Adrenal gland (tissue), 12 donors: ENCODE measurements around the gene SASH1. TPM values are rescaled to one million over a fixed set of nuclear protein-coding genes. Genes with fewer than 3 reads are reported as not detected.
A peak's percentile ranks its signal among the peaks of the same experiment; 100 is the strongest.

Source experiments
- DNase-seq, 7 donors: peaks; one replicate each; pipeline ENCODE4 v3.0.0-alpha.2; 2019 to 2020
- H3K27ac ChIP-seq, 5 donors: fragments of 200-600 bp; sonication (generic) in 4 of 5; 1 replicate in 3 of 5; 2 replicates in 2 of 5; pipeline versions ENCODE4 v1.5.1 to v1.8.0; 2016 to 2020; ENCODE audit warnings: mild to moderate bottlenecking in 1 of 5
- H3K27me3 ChIP-seq: fragments of 200-600 bp; 2 replicates; pipeline ENCODE4 v1.8.0; 2021
- H3K36me3 ChIP-seq, 2 donors: fragments of 200-600 bp; replicated peaks in 1 of 2; 1 replicate in 1 of 2; 2 replicates in 1 of 2; pipeline versions ENCODE4 v1.5.1 to v1.8.0; 2018 to 2022
- H3K4me1 ChIP-seq, 2 donors: fragments of 200-600 bp; replicated peaks in 1 of 2; 1 replicate in 1 of 2; 2 replicates in 1 of 2; pipeline versions ENCODE4 v1.5.1 to v1.8.0; 2018 to 2021
- H3K4me3 ChIP-seq, 4 donors: fragments of 200-600 bp; sonication (generic) in 3 of 4; one replicate each; pipeline ENCODE4 v1.5.1; 2016 to 2018
- H3K9me3 ChIP-seq, 3 donors: fragments of 200-600 bp; sonication (generic) in 1 of 3; replicated peaks in 1 of 3; 1 replicate in 2 of 3; 2 replicates in 1 of 3; pipeline versions ENCODE4 v1.5.1 to v1.8.0; 2016 to 2021
- CTCF ChIP-seq, 6 experiments: fragments of 450-650 bp in 4 of 6; fragments of 200-600 bp in 2 of 6; sonication (generic) in 1 of 6; IDR thresholded peaks; 1 replicate in 5 of 6; 2 replicates in 1 of 6; pipeline versions ENCODE4 v1.5.1 to v1.8.0; 2016 to 2021; ENCODE audit warnings: antibody characterized with exemption in 6 of 6, mild to moderate bottlenecking in 2 of 6, moderate library complexity in 1 of 6
- POLR2A ChIP-seq, 2 donors: fragments of 450-650 bp; IDR thresholded peaks; one replicate each; pipeline ENCODE4 v1.6.1; 2017; ENCODE audit warnings: antibody characterized with exemption in 2 of 2, mild to moderate bottlenecking in 2 of 2, moderate library complexity in 1 of 2
- WGBS, 4 donors: extraction: QIAGEN DNeasy Blood & Tissue Kit in 2 of 4; methylation state at CpG; one replicate each; pipeline versions ENCODE4 v1.1.5 to v1.1.7; 2013 to 2017; 5-methylcytosine and 5-hydroxymethylcytosine counted together
- intact Hi-C, 2 donors: fragments of 100-400 bp; cut with DNase I; formaldehyde crosslinking; loops; one replicate each; pipeline versions ENCODE4 v1.14.1 to v1.15.0; 2022 to 2023
- polyA plus RNA-seq, 3 donors: library from polyadenylated mRNA; stranded (reverse); fragments of 200-250 nt in 2 of 3; fragments of 350-450 nt in 1 of 3; fragmentation: Illumina TruSeq in 1 of 3; extraction: RNeasy Lipid Tissue Mini Kit (QIAGEN cat#74804) in 1 of 3; gene quantifications; one replicate each; pipeline ENCODE4 v1.2.3, GENCODE V29; 2013 to 2014
- total RNA-seq, 9 donors: library from RNA; depleted of rRNA in 4 of 9; stranded (reverse); fragments of >200 nt in 4 of 9; fragments of 120-200 nt in 1 of 9; fragmentation: NEBNext Ultra II Directional in 1 of 9; extraction: Animal tissue kit (Norgen Biotek cat#: 25700) in 1 of 9; gene quantifications; one replicate each; pipeline versions ENCODE4 v1.1.0 to v1.2.4, GENCODE V29; 2013 to 2023
- donor health status: healthy with polysubstance abuse.
- donor health status: Bipolar disorder and iron deficiency.
- donor health status: DM: yes; HTN: yes; CAD: no.
- donor health status: DM: no; HTN: no; CAD: no.
- donor health status: DM: no; HTN: no; CAD: no.
- donor health status: DM: yes; HTN: yes; CAD: no.

Gene SASH1
- total and polyA plus RNA-seq, 12 donors: 5.5 to 30.7 (median 16.7) TPM

DNA sequence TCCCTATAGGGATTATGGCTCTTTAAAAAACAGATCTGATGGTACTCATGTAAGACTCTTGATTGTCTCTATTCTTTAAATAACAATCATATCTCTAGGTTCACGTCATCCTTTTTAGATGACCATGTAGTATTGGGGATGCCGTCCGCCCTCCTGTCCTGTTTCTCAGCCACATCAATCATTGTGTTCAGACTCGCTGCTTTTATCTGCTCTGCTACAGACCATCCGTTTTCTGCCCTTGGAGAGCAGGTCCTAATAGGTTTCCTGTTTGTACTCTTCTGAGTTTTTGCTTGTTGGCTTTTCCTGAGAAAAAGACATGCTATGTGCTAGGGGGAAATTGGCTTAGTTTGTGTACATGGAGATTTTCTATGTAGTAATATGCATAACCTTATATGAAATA lies 76.8 kb downstream of the SASH1 start:
- intact Hi-C loops: no loop called here
- H3K36me3 ChIP-seq: no peaks in the 10 kb centered on the region
- H3K27me3 ChIP-seq: no peaks in the 10 kb centered on the region
- peaks cover 0 to 10% of the 10 kb centered on the region in 2 donors for H3K4me1 ChIP-seq
- H3K27ac ChIP-seq: peak overlapping the region in 2 of 5 donors; percentile 1 to 21
- WGBS, 4 donors: 40 to 50% (median 47%) methylated on average over 5 of the region's 5 CpGs
- no peaks in the 10 kb centered on the region for H3K9me3 ChIP-seq
- peak in 3 of 7 donors; percentile 17 to 58 (median 30) for DNase-seq
- no peak overlapping the region for H3K4me3 ChIP-seq
- TF ChIP-seq POLR2A (IDR thresholded peaks at IDR 0.05) (no peak), CTCF (IDR thresholded peaks at IDR 0.05) (no peak)

- 88 to 91% (median 91%) methylated on average over 4 of the region's 4 CpGs for WGBS, 4 donors
- Histone ChIP-seq H3K4me1 (no peaks in the 10 kb centered on the region), H3K27me3 (no peaks in the 10 kb centered on the region), H3K9me3 (no peaks in the 10 kb centered on the region), H3K4me3 (no peak overlapping the region), H3K27ac (no peak overlapping the region), H3K36me3 (no peaks in the 10 kb centered on the region)
- no peak for TF ChIP-seq POLR2A (IDR thresholded peaks at IDR 0.05)
- no peak for TF ChIP-seq CTCF (IDR thresholded peaks at IDR 0.05)
- DNase-seq: no peak
- intact Hi-C loops: no loop called here
These were observed 79.4 kb downstream of the SASH1 start for GRCh38 chr6:148422085-148422484.

GRCh38 chr6:148423133-148423532 lies 80.5 kb downstream of the SASH1 start:
- no peak overlapping the region for H3K27ac ChIP-seq
- H3K36me3 ChIP-seq: no peaks in the 10 kb centered on the region
- no peaks in the 10 kb centered on the region for H3K4me1 ChIP-seq
- no peak for DNase-seq
- no peak for TF ChIP-seq CTCF (IDR thresholded peaks at IDR 0.05)
- TF ChIP-seq POLR2A (IDR thresholded peaks at IDR 0.05): no peak
- intact Hi-C loops: no loop called here
- no peaks in the 10 kb centered on the region for H3K27me3 ChIP-seq
- WGBS, 4 donors: 68 to 92% (median 79%) methylated on average over 4 of the region's 4 CpGs
- no peak overlapping the region for H3K4me3 ChIP-seq
- no peaks in the 10 kb centered on the region for H3K9me3 ChIP-seq

- Histone ChIP-seq H3K4me3 (no peak overlapping the region), H3K9me3 (no peaks in the 10 kb centered on the region), H3K27ac (no peak overlapping the region), H3K4me1 (no peaks in the 10 kb centered on the region), H3K27me3 (no peaks in the 10 kb centered on the region), H3K36me3 (no peaks in the 10 kb centered on the region)
- intact Hi-C loops: no loop called here
- TF ChIP-seq CTCF (IDR thresholded peaks at IDR 0.05) (no peak), POLR2A (IDR thresholded peaks at IDR 0.05) (no peak)
- 29 to 36% (median 31%) methylated on average over 9 of the region's 9 CpGs for WGBS, 4 donors
- no peak for DNase-seq
These were observed 81.1 kb downstream of the SASH1 start for GRCh38 chr6:148423601-148424270.
